HepG2 (cell line): ENCODE data around the gene PIM1. TPM values are rescaled to one million over a fixed set of nuclear protein-coding genes. Genes with fewer than 3 reads are reported as not detected.
A peak's percentile ranks its signal among the peaks of the same experiment; 100 is the strongest.

Experiments used
- EEA1 ChIP-seq: sonication (generic); formaldehyde crosslinking; IDR thresholded peaks from 2 replicates; pipeline ENCODE4 v1.5.1; 2020; ENCODE audit warnings: mild to moderate bottlenecking, missing genetic modification reagents, borderline replicate concordance
- HDAC6 ChIP-seq: fragments of 200-600 bp; sonication (generic); IDR thresholded peaks from 2 replicates; pipeline ENCODE4 v1.7.0; 2017; ENCODE audit warnings: mild to moderate bottlenecking, antibody characterized with exemption, low read length, low read depth
- MNT ChIP-seq: fragments of 450-650 bp; IDR thresholded peaks from 2 replicates; pipeline ENCODE4 v1.6.1; 2016
- MXD1 ChIP-seq: sonication (generic); formaldehyde crosslinking; IDR thresholded peaks from 2 replicates; pipeline ENCODE4 v1.4.0; 2020; ENCODE audit warnings: mild to moderate bottlenecking, missing genetic modification reagents
- POGK ChIP-seq: sonication (generic); formaldehyde crosslinking; conservative IDR thresholded peaks from 2 replicates; pipeline ENCODE4 v1.8.0; 2022; ENCODE audit warnings: mild to moderate bottlenecking, moderate library complexity, missing genetic modification reagents
- POGZ ChIP-seq: sonication (generic); formaldehyde crosslinking; IDR thresholded peaks from 2 replicates; pipeline ENCODE4 v1.4.0; 2020; ENCODE audit warnings: mild to moderate bottlenecking, missing genetic modification reagents
- RORA ChIP-seq: sonication (generic); formaldehyde crosslinking; IDR thresholded peaks from 2 replicates; pipeline ENCODE4 v1.5.0; 2020; ENCODE audit warnings: mild to moderate bottlenecking, missing genetic modification reagents, moderate library complexity
- SALL2 ChIP-seq: sonication (generic); formaldehyde crosslinking; IDR thresholded peaks from 2 replicates; pipeline ENCODE4 v1.8.1; 2023; ENCODE audit warnings: mild to moderate bottlenecking, missing genetic modification reagents, inconsistent platforms
- SRY ChIP-seq: sonication (generic); formaldehyde crosslinking; IDR thresholded peaks from 2 replicates; pipeline ENCODE4 v1.8.0; 2022; ENCODE audit warnings: mild to moderate bottlenecking, missing genetic modification reagents
- THYN1 ChIP-seq: sonication (generic); formaldehyde crosslinking; IDR thresholded peaks from 2 replicates; pipeline ENCODE4 v1.8.1; 2023; ENCODE audit warnings: low read depth, mild to moderate bottlenecking, moderate library complexity, missing genetic modification reagents, borderline replicate concordance
- U2AF1 ChIP-seq: fragments of 200-400 bp; formaldehyde crosslinking; optimal IDR thresholded peaks from 2 replicates; pipeline ENCODE3; 2017; ENCODE audit warnings: mild to moderate bottlenecking, low read depth, low read length
- ZBTB38 ChIP-seq: sonication (generic); formaldehyde crosslinking; IDR thresholded peaks from 2 replicates; pipeline ENCODE4 v1.5.1; 2020; ENCODE audit warnings: mild to moderate bottlenecking, missing genetic modification reagents
- ZBTB49 ChIP-seq: sonication (generic); formaldehyde crosslinking; IDR thresholded peaks from 2 replicates; pipeline ENCODE4 v1.4.0; 2020; ENCODE audit warnings: missing genetic modification reagents, borderline replicate concordance
- ZFYVE20 ChIP-seq: sonication (generic); formaldehyde crosslinking; IDR thresholded peaks from 2 replicates; pipeline ENCODE4 v1.8.0; 2023; ENCODE audit warnings: low read depth, mild to moderate bottlenecking, moderate library complexity, missing genetic modification reagents, borderline replicate concordance
- ZNF326 ChIP-seq: sonication (generic); formaldehyde crosslinking; IDR thresholded peaks from 2 replicates; pipeline ENCODE4 v1.4.0; 2020; ENCODE audit warnings: missing genetic modification reagents, borderline replicate concordance
- ZNF383 ChIP-seq: sonication (generic); formaldehyde crosslinking; IDR thresholded peaks from 2 replicates; pipeline ENCODE4 v1.4.0; 2020; ENCODE audit warnings: missing genetic modification reagents, mild to moderate bottlenecking, borderline replicate concordance
- polyA plus RNA-seq, 8 experiments: library from polyadenylated mRNA; depleted of rRNA in 3 of 8; stranded (reverse) in 7 of 8; unstranded in 1 of 8; fragments of >200 nt; fragmentation: Illumina TruSeq in 4 of 8; extraction: Trizol in 4 of 8; gene quantifications; 2 replicates each; pipeline versions ENCODE4 v1.2.1 to v1.2.3, GENCODE V29; 2011 to 2016; ENCODE audit warnings: low read depth in 4 of 8, missing spikeins in 1 of 8, mixed read lengths in 1 of 8; ENCODE audit not compliant: insufficient read depth in 1 of 8
- total RNA-seq, 5 experiments: library from RNA; depleted of rRNA; stranded (reverse); fragments of >200 nt; fragmentation: Illumina TruSeq; extraction: Trizol; gene quantifications; 2 replicates each; pipeline ENCODE4 v1.2.3, GENCODE V29; 2016; ENCODE audit warnings: low read depth in 1 of 5
- TF ChIP-seq, protein P1 (sequence below): sonication (generic); formaldehyde crosslinking; IDR thresholded peaks from 2 replicates; pipeline ENCODE4 v1.5.1; 2020; ENCODE audit warnings: missing genetic modification reagents, mild to moderate bottlenecking, borderline replicate concordance

Gene PIM1
- total and polyA plus RNA-seq, 2 of the 13 experiments (the other 11 are each of a cell fraction or from before 2014, with no cell fraction given) = 29.4 to 117 TPM

DNA sequence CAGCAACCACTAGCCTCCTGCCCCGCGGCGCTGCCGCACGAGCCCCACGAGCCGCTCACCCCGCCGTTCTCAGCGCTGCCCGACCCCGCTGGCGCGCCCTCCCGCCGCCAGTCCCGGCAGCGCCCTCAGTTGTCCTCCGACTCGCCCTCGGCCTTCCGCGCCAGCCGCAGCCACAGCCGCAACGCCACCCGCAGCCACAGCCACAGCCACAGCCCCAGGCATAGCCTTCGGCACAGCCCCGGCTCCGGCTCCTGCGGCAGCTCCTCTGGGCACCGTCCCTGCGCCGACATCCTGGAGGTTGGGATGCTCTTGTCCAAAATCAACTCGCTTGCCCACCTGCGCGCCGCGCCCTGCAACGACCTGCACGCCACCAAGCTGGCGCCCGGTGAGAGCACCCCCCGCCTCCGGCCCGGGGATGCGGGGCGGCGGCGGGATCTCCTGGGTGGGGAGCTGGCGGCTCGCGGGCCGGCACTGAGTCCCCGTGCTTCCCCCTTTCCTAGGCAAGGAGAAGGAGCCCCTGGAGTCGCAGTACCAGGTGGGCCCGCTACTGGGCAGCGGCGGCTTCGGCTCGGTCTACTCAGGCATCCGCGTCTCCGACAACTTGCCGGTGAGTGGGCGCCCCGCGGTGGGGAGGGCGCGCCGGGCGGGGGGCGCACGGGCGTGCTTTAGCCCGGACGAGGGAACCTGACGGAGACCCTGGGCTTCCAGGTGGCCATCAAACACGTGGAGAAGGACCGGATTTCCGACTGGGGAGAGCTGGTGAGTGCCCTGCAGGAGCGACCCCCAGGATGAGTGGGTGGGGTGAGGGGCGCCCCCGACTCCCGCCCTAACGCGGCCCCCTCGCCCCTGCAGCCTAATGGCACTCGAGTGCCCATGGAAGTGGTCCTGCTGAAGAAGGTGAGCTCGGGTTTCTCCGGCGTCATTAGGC lies 585 bp downstream of the PIM1 start (continued):
- no peak for TF ChIP-seq POGZ (CRISPR knock-in tag)
- TF ChIP-seq U2AF1 = no peak
- no peak; the same call in 1 of the 2 replicates for TF ChIP-seq RORA (CRISPR knock-in tag)
- TF ChIP-seq ZBTB38 = peak; percentile 56; the same call in 1 of the 2 replicates
- no peak for TF ChIP-seq MNT
- no peak; the same call in 1 of the 2 replicates for TF ChIP-seq POGK (CRISPR knock-in tag)
- TF ChIP-seq, protein P1, sequence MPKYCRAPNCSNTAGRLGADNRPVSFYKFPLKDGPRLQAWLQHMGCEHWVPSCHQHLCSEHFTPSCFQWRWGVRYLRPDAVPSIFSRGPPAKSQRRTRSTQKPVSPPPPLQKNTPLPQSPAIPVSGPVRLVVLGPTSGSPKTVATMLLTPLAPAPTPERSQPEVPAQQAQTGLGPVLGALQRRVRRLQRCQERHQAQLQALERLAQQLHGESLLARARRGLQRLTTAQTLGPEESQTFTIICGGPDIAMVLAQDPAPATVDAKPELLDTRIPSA (CRISPR knock-in tag) = peak; percentile 57
- TF ChIP-seq MXD1 (CRISPR knock-in tag) = no peak; the same call in 1 of the 2 replicates
- 0 out of 2 replicates have a peak, but pooled peaks have one; percentile 22 for TF ChIP-seq SRY (CRISPR knock-in tag)
- no peak for TF ChIP-seq THYN1 (CRISPR knock-in tag)
- 0 out of 2 replicates have a peak, but pooled peaks have one; percentile 86 for TF ChIP-seq ZFYVE20 (CRISPR knock-in tag)
- no peak for TF ChIP-seq HDAC6
- TF ChIP-seq ZNF326 (CRISPR knock-in tag) = no peak
- TF ChIP-seq SALL2 (CRISPR knock-in tag) = no peak; the same call in 1 of the 2 replicates
- TF ChIP-seq ZBTB49 (CRISPR knock-in tag) = no peak
- no peak; the same call in 1 of the 2 replicates for TF ChIP-seq EEA1 (CRISPR knock-in tag)
- TF ChIP-seq ZNF383 (CRISPR knock-in tag) = no peak
